NB4 (cell line): ENCODE data around the gene DNAAF8.
"Not testable (repeated sequence)": the region's sequence is repeated elsewhere in the genome, so short reads cannot be mapped to it uniquely, and the experiment has no call there.

Experiments used
- DNase-seq: peaks from one replicate; pipeline ENCODE4 v3.0.0; 2010; ENCODE audit warnings: low read depth
- H3K4me3 ChIP-seq: one replicate; pipeline ENCODE4 v1.5.1; 2011; ENCODE audit warnings: mild to moderate bottlenecking, low read depth, low read length, moderate library complexity
- CTCF ChIP-seq: IDR thresholded peaks from one replicate; pipeline ENCODE4 v1.5.1; 2012; ENCODE audit warnings: low read depth, low read length
- MAX ChIP-seq: IDR thresholded peaks from 2 replicates; pipeline ENCODE4 v1.6.1; 2011; ENCODE audit warnings: low read depth, low read length
- MYC ChIP-seq: IDR thresholded peaks from 2 replicates; pipeline ENCODE4 v1.6.1; 2011; ENCODE audit warnings: low read depth, low read length
- POLR2A ChIP-seq: IDR thresholded peaks from 2 replicates; pipeline ENCODE4 v1.6.1; 2011; ENCODE audit warnings: mild to moderate bottlenecking; ENCODE audit not compliant: insufficient read length; ENCODE audit errors: extremely low read depth

The DNAAF8 gene

GRCh38 chr16:4783951-4784336, 49.6 kb downstream of the DNAAF8 start:
- H3K4me3 ChIP-seq: no peak overlapping the region
- no peak for DNase-seq
- no peak for TF ChIP-seq MAX
- no peak for TF ChIP-seq MYC
- no peak for TF ChIP-seq CTCF
- TF ChIP-seq POLR2A: no peak

GRCh38 chr16:4784444-4784987, 50.2 kb downstream of the DNAAF8 start:
- DNase-seq, H3K4me3 ChIP-seq: not testable (repeated sequence)

- H3K4me3 ChIP-seq: no peak overlapping the region
- TF ChIP-seq CTCF (no peak), POLR2A (no peak), MYC (no peak), MAX (no peak)
- DNase-seq: no peak
These were observed 51.6 kb downstream of the DNAAF8 start for GRCh38 chr16:4785758-4786433.

GRCh38 chr16:4787068-4787467, 52.7 kb downstream of the DNAAF8 start:
- no peak overlapping the region for H3K4me3 ChIP-seq
- TF ChIP-seq MYC (no peak), CTCF (no peak), MAX (no peak), POLR2A (no peak)
- DNase-seq: no peak

GRCh38 chr16:4787627-4788482, 53.5 kb downstream of the DNAAF8 start, which contains the start of gene SEPTIN12:
Gene SEPTIN12 (minus strand): TSS chr16:4788345. CDS start chr16:4787645, 700 bp downstream.
- no peak within 1 kb of the TSS for H3K4me3 ChIP-seq
- no peak for DNase-seq
- no peak for TF ChIP-seq MYC
- TF ChIP-seq POLR2A: no peak
- TF ChIP-seq MAX: no peak
- no peak for TF ChIP-seq CTCF

- TF ChIP-seq CTCF (no peak), POLR2A (no peak), MYC (no peak), MAX (no peak)
- DNase-seq: no peak
These were observed 54.2 kb downstream of the DNAAF8 start for GRCh38 chr16:4788489-4788889.

More at GRCh38 chr16:4788489-4788889, 54.2 kb downstream of the DNAAF8 start:
- no peak overlapping the region for H3K4me3 ChIP-seq
